Adipocyte (in vitro differentiated cells): ENCODE measurements around the gene PTCSC3.
A peak's percentile ranks its signal among the peaks of the same experiment; 100 is the strongest.
"Not testable (repeated sequence)": the region's sequence is repeated elsewhere in the genome, so short reads cannot be mapped to it uniquely, and the experiment has no call there.

Experiments
- DNase-seq: peaks from one replicate; pipeline ENCODE4 v3.0.0-alpha.2; 2015; ENCODE audit warnings: low read depth
- H3K27me3 ChIP-seq: replicated peaks from 2 replicates; pipeline ENCODE4 v1.7.0; 2013; ENCODE audit warnings: mild to moderate bottlenecking, low read length, moderate library complexity; ENCODE audit not compliant: control insufficient read depth, insufficient read depth
- H3K36me3 ChIP-seq: 2 replicates; pipeline ENCODE4 v1.7.0; 2013; ENCODE audit warnings: low read length, mild to moderate bottlenecking, moderate library complexity; ENCODE audit not compliant: control insufficient read depth, insufficient read depth, severe bottlenecking
- H3K4me1 ChIP-seq: 2 replicates; pipeline ENCODE4 v1.7.0; 2013; ENCODE audit warnings: mild to moderate bottlenecking, low read length, moderate library complexity; ENCODE audit not compliant: control insufficient read depth, insufficient read depth
- H3K4me3 ChIP-seq: 2 replicates; pipeline ENCODE4 v1.7.0; 2013; ENCODE audit warnings: mild to moderate bottlenecking, low read length, moderate library complexity
- H3K9ac ChIP-seq: 2 replicates; pipeline ENCODE4 v1.7.0; 2013; ENCODE audit warnings: mild to moderate bottlenecking, low read length, moderate library complexity
- H3K9me3 ChIP-seq: 2 replicates; pipeline ENCODE4 v1.7.0; 2013; ENCODE audit warnings: mild to moderate bottlenecking, low read length, moderate library complexity; ENCODE audit not compliant: control insufficient read depth

PTCSC3 gene

DNA sequence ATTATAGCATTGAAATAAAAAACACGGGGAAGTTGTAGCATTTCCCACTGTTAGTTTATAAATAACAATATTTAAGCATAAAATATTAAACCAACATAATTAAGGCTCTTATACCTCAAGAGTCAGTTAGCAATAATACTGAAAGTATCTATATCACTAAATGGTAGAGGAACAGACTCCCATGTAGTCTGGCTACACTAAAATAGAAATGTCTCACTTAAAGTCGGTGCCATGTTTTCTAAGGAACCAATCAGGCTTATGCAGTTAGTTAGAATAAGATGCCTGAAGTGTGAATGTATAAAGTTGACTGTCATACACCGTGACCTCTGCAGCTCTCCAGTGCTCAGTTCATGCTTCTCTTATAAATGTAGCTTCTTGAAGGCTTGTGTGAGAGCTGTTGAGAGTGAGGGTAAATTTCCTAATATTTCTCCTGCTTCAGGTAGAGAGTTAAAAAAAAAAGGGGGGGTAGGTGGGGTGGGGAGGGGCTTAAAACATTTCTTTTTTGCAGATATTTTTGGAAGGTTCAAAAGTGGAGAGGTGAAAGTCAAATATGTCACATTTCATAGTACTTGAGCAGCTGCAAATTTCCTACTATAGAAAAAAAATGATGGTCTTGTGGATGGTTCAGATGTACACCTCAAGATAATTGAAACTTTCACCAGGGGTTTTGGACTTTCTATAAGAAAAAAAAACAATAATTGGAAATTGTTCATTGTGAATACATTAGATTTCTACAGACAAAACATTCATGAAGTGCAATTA lies 64.5 kb downstream of the PTCSC3 start:
- no peaks in the 10 kb centered on the region for H3K36me3 ChIP-seq
- no peaks in the 10 kb centered on the region for H3K27me3 ChIP-seq
- no peak overlapping the region for H3K9ac ChIP-seq
- no peaks in the 10 kb centered on the region for H3K9me3 ChIP-seq
- no peaks in the 10 kb centered on the region for H3K4me1 ChIP-seq
- no peak overlapping the region for H3K4me3 ChIP-seq
- DNase-seq = no peak

DNA sequence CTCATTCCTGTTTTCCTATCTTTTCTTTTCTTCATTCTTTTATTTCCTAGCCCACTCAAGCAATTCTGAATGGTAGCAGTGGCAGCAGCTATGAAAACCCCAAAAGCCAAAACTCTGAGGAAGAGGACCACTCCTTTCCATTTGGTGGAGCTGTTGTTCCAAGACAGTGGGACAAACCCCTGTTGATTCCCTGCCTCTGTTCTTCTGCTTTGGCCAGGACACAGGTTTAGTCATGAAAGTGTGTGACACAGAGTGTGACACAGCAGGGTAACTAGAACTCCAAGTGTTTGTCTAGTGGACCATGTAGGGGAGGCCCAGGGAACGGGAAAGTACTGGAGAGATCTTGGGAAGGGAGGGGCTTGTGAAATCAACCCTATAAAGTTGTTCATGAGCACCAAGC lies 71.1 kb downstream of the PTCSC3 start:
- Histone ChIP-seq H3K4me3 (no peak overlapping the region), H3K9ac (no peak overlapping the region), H3K27me3 (no peaks in the 10 kb centered on the region), H3K36me3 (no peaks in the 10 kb centered on the region), H3K9me3 (no peaks in the 10 kb centered on the region), H3K4me1 (no peaks in the 10 kb centered on the region)
- DNase-seq = no peak

DNA sequence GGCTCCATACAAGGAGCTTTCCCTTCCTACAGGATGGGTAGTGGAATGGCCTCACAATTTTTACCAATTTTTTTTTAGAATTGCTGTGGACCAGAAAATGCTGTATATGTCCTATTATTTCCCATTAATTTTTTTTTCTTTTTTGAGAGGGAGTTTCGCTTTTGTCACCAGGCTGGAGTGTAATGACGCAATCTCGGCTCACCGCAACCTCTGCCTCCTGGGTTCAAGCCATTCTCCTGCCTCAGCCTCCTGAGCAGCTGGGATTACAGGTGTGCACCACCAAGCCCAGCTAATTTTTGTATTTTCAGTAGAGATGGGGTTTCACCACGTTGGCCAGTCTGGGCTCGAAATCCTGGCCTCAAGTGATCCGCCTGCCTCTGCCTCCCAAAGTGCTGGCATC lies 72.3 kb downstream of the PTCSC3 start:
- not testable (repeated sequence) for H3K4me1 ChIP-seq, DNase-seq, H3K4me3 ChIP-seq, H3K9me3 ChIP-seq, H3K36me3 ChIP-seq, H3K9ac ChIP-seq, H3K27me3 ChIP-seq

DNA sequence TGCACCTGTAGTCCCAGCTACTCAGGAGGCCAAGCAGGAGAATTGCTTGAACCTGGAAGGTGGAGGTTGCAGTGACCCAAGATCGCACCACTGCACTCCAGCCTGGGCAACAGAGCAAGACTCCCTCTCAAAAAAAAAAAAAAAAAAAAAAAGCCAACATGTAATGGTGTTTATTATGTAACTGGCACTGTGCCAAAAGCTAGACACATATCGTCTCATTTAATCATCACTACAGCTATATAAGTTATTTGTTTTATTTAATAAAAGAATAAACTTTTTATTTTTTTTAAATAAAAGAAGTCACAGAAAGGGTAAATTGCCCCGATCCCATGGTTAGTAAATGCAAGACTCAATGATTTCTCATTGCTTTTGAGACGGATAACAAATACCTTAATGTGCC lies 76.9 kb downstream of the PTCSC3 start:
- Histone ChIP-seq H3K9me3 (no peaks in the 10 kb centered on the region), H3K4me1 (no peaks in the 10 kb centered on the region), H3K9ac (no peak overlapping the region), H3K27me3 (no peaks in the 10 kb centered on the region), H3K36me3 (no peaks in the 10 kb centered on the region), H3K4me3 (no peak overlapping the region)
- no peak for DNase-seq

DNA sequence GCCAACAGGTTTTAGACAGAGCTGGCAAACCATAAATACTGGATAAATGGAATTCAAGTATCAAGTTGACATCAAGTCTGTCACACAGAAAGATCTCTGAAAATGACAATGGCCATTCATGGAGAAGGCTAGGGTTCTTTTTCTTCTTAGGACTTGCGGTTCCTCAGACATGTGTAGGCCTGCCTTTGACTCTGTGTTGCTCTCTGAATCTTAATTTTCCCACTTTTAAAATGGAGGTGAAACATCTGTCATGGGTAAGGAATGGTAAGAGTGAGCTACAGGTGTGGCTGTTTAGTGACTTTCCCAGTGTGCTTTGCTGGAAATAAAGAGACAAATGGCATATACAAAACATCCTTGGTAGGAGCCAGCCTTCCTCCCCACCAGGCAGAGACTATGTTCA lies 79.2 kb downstream of the PTCSC3 start:
- H3K9me3 ChIP-seq = no peaks in the 10 kb centered on the region
- H3K4me3 ChIP-seq = no peak overlapping the region
- H3K4me1 ChIP-seq = no peaks in the 10 kb centered on the region
- no peak overlapping the region for H3K9ac ChIP-seq
- DNase-seq = no peak
- no peaks in the 10 kb centered on the region for H3K36me3 ChIP-seq
- H3K27me3 ChIP-seq = no peaks in the 10 kb centered on the region

DNA sequence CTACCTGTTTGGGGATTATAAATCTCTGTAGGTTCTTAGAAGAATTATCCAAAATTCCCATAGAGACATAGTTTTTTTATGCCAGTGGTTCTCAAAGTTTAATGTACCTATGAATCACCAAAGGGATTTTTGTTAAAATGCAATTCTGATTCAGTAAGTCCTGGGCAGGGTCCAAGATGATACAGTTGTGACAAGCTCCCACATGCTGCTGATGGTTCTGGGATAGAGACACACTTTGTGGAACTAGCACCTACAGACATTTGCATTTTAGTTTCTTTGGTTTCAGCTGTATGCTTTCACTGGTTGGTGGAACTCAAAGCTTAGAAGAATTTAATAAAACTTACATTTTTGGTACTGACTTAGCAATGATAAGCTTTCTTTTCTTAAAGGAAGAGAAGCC lies 80.4 kb downstream of the PTCSC3 start:
- peaks cover 5% of the 10 kb centered on the region for H3K4me1 ChIP-seq
- no peak for DNase-seq
- no peak overlapping the region for H3K9ac ChIP-seq
- H3K4me3 ChIP-seq = no peak overlapping the region
- H3K27me3 ChIP-seq = no peaks in the 10 kb centered on the region
- no peaks in the 10 kb centered on the region for H3K9me3 ChIP-seq
- no peaks in the 10 kb centered on the region for H3K36me3 ChIP-seq

DNA sequence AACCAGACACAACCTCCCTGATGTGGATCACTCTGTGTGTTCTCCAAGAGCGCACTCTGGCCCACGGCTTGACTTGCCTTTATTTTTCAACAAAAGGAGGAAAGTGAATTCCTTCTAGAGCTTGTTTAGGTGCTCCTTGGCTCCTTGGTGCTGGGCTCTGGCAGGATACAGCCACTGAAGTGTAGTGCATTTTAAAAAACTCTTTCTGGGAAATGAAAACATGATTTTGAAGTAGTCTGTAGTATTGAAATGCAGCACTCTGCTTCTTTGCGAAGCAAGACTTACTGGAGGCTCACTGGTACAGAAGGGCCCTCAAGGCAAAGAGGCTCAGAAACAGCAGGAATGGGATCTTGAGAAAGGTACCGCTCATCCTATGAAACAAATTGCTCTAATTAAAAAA lies 81.6 kb downstream of the PTCSC3 start:
- no peak for DNase-seq
- no peak overlapping the region for H3K4me3 ChIP-seq
- H3K4me1 ChIP-seq = peaks cover 13% of the 10 kb centered on the region
- no peaks in the 10 kb centered on the region for H3K36me3 ChIP-seq
- H3K27me3 ChIP-seq = no peaks in the 10 kb centered on the region
- H3K9me3 ChIP-seq = no peaks in the 10 kb centered on the region
- no peak overlapping the region for H3K9ac ChIP-seq

DNA sequence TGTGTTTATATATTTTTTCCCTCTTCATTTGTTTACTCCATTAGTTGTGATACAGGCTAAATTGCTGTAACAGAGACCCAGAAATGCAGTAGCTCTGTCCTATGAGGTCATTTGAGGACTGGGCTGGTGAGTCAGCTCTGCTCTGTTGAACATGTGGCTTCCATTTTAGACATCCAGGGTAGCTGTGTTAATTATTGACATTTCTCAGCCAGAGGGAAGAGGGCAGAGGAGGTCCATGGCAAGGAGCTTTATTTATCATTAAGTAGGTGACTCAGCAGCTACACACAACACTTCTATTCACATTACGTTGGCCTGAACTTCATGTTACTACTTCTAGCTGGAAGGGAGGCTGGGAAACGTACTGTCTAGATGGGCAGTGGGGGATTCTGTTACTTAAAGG lies 85.4 kb downstream of the PTCSC3 start:
- Histone ChIP-seq H3K4me3 (peak overlapping the region; percentile 25), H3K9me3 (no peaks in the 10 kb centered on the region), H3K36me3 (no peaks in the 10 kb centered on the region), H3K27me3 (no peaks in the 10 kb centered on the region), H3K4me1 (peaks cover 13% of the 10 kb centered on the region), H3K9ac (no peak overlapping the region)
- peak; percentile 62 for DNase-seq

DNA sequence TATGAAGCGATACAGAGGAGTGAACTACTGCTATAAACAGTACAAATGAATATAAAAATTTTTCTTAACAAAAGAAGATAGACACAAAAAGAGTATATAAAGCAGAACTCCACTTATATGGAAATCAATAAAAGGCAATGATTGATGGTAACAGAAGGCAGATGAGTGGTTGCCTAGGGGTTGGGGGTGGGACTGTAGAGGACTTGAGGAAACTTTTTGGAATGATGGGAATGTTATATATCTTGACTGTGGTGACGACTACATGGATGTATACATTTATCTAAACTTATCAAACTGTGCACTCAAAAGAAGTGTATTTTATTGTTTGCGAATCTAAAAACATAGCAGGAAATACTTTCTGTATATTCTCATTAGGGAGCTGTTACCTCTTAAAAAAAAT lies 89.1 kb downstream of the PTCSC3 start:
- H3K9ac ChIP-seq = no peak overlapping the region
- no peak overlapping the region for H3K4me3 ChIP-seq
- no peak for DNase-seq
- no peaks in the 10 kb centered on the region for H3K27me3 ChIP-seq
- peaks cover 13% of the 10 kb centered on the region for H3K4me1 ChIP-seq
- no peaks in the 10 kb centered on the region for H3K9me3 ChIP-seq
- no peaks in the 10 kb centered on the region for H3K36me3 ChIP-seq

DNA sequence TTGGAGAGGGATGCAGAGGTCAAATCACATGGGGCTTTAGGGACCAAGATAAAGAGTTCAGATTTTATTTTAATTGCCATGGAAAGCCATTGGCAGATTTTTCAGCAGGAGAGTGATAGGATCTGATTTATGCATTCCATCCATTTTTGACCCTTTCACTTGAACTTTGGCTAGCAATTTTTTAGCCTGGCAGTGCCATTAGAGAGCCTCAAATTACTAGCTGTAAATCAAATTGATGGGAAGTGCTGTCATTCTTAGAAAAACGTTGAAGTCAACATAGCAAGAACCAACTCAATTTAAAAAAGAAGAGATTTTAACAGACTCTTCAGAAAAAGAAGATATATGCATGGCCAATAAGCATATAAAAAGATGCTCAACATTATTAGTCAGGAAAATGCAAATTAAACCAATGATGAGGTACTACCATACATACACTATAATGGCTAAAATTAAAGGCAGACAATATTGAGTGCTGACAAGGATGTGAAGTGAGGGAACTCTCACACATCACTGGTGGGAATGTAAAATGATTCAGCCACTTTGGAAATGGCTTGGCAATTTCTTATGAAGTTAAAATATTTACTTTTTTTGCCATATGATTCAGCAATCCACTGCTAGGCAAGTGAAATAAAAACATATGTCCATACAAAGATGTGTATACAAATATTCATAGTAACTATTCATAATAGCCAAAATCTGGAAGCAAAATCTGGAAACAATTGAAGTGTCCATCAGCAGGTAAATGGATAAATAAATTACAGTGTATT lies 89.7 kb downstream of the PTCSC3 start:
- Histone ChIP-seq H3K9ac (no peak overlapping the region), H3K4me1 (peaks cover 13% of the 10 kb centered on the region), H3K27me3 (no peaks in the 10 kb centered on the region), H3K4me3 (no peak overlapping the region), H3K36me3 (no peaks in the 10 kb centered on the region), H3K9me3 (no peaks in the 10 kb centered on the region)
- no peak for DNase-seq

DNA sequence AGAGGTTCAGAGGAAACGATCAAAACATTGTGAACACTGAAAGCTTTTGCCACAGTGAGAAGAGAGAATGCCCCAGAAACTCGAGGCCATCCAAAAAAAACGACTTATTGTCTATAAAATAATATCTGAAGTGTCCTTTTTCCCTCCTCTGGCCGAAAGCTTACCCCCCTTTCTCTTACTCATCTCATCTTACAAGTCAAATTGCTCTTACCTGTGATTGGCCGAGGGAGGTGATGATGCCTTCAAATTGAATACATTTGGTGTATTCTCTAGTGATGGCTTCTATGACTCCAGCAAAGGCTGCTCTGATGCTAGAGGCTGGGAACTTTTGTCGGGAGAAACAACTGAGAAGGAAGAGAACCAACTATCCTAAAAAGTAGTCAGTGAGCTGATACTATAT lies 90.7 kb downstream of the PTCSC3 start:
- H3K9ac ChIP-seq = no peak overlapping the region
- H3K36me3 ChIP-seq = no peaks in the 10 kb centered on the region
- no peaks in the 10 kb centered on the region for H3K27me3 ChIP-seq
- H3K9me3 ChIP-seq = no peaks in the 10 kb centered on the region
- no peak for DNase-seq
- peaks cover 6% of the 10 kb centered on the region for H3K4me1 ChIP-seq
- no peak overlapping the region for H3K4me3 ChIP-seq
